Embryonic facial prominence (tissue), 1 donor: ENCODE data around the gene OR6S1.
"Not testable (repeated sequence)": the region's sequence is repeated elsewhere in the genome, so short reads cannot be mapped to it uniquely, and the experiment has no call there.

Experiments
- DNase-seq: peaks from one replicate; pipeline ENCODE4 v3.0.0-alpha.2; 2016; ENCODE audit errors: extremely low spot score

The OR6S1 gene

DNA sequence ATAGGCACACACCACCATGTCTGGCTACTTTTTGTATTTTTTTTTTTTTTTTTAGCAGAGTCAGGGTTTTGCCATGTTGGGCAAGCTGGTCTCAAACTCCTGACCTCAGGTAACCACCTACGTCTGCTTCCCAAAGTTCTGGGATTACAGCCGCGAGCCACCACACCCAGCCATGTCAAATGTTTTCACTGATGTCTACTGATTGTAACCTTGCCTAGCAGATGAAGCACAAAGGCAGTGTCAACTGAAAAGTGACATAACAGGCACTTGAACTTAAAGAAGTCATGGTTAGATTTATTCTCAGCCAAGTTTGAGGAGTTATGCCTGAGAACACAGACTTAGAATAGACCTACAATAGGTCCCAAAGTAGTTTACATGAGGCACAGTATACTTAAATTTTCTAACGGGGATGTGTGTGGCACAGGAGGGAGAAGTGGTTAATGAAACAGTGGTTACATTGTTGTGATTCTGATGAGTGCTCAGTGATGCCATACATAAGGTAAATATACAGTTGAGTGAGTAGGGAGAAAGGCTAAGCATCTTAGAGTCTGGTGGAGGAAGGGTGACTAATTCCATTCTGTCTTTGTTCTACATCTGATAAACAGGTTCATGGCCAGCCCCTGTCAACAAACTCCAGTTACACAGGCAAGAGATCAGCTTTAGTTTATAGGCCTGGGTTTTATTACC lies 30.2 kb upstream of the OR6S1 start:
- no peak for DNase-seq

DNA sequence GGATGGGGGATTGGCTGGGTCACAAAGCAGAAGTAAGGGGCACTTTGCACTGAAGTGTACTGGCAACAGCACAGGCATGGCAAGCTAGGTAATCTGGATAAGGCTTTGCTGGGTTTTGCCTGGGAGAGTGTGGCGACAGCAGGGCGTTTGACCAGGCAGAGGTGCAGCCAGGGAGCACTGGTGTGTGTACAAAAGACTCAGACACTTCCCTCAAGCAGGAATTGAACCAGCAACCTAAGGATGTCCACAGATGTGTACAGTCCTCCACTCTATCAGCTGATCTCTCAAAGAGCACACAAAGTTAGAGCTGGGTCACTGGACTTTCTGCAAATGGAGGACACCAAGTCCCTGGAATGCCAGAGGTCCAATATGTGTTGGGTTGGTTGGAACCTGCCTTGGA lies 27.5 kb upstream of the OR6S1 start:
- no peak for DNase-seq

DNA sequence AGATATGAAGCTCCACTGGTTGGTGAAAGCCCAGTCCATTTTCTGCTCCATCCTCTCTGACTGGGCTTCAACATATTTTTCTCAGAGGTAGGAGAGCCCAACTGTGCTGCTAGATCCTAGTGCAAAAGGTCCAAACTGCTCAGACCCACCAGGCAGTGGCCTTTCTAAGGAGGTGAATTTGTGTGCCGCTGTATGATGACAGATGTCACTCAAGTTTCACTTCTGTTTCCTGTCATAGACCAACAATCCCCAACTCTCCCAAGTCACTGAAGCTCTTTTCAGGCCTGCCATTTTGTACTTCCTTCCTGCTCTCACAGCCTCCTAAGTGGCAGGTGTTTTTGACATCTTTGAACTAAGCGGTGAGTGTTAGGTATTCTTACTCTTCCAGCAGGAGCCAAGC lies 26.5 kb upstream of the OR6S1 start:
- DNase-seq = no peak

DNA sequence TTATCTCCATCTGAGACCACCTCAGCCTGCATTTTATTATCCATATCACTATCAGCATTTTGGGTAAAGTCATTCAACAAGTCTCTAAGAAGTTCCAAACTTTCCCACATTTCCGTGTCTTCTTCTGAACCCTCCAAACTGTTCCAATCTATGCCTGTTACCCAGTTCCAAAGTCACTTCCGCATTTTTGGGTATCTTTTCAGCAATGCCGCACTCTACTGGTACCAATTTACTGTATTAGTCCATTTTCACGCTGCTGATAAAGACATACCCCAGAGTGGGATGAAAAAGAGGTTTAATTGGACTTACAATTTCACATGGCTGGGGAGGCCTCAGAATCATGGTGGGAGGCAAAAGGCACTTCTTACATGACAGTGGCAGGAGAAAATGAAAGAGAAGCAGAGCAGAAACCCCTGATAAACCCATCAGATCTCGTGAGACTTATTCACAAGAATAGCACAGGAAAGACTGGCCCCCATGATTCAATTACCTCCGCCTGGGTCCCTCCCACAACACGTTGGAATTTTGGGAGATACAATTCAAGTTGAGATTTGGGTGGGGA lies 25.0 kb upstream of the OR6S1 start:
- not testable (repeated sequence) for DNase-seq

DNA sequence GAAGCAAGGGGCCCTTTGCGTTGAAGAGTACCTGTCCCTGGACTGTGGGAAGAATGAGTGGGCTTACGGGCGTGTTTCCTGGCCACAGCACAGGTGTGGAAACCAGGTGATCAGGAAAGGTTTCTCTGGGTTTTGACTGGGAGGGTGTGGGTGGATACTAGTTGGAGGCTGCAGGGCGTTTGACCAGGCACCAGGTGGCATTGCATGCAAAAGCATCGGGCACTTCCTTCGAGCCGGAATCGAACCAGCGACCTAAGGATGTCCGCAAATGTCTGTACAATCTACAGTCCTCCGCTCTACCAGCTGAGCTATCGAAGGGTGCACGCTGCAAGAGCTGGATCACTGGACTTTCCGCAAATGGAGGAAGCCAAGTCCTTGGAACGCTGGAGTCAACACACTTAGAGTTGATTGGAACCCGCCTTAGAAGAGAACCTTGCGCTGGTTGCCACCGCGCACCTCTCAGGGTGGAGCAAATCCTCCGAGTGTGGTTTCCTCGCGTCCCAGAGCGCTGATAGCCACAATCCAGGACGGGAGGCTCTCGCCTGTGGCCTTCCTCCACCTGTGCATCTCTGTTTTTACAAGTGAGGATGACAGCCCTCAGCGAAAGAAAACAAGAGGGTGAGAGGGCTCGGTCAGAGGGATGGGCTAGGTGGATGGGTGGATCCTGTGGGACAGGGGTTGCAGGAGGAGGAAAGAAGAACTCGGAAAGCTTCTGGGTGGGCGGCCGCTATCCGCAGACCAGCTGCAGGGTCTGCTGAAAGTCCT lies 21.7 kb upstream of the OR6S1 start:
- no peak for DNase-seq

DNA sequence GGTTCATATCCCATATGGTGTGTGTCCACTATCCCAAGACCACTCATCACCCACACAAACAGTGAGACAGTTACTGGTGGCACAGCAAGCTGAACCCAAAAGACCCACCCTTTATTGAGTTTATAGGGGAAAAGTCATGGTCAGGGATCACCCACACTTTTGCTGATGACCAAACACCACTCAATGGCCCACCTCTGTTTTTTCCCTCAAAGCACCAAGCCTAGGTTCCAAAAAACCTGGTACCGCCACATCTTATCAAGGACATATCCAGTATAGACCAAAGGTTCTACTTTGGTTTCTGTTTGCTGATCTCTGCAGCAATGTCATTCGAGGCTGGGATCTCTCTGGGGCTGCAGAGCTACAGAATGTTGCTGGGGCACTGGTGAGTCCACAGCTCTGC lies 19.7 kb upstream of the OR6S1 start:
- DNase-seq = no peak

DNA sequence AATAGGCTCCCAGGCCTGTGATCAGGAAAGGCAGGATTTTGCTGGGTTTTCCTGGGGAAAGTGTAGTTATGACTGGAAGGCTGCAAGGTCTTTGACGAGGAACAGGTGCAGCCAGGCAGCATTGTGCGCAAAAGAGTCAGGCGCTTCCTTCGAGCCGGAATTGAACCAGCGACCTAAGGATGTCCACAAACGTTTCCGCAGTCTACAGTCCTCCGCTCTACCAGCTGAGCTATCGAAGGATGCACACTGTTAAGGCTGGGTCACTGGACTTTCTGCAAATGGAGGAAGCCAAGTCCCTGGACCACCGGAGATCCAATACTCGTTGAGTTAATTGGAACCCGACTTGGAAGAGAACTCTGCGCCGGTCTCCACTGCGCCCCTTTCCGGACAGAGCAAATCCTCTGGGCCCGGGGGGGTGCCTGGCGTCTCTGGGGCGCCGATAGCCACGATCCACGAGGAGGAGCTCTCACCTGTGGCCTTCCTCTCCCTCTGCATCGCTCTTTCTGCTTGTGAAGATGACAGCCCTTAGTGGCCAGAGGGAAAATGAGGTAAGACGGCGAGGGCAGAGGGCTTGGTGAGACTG lies 18.4 kb upstream of the OR6S1 start:
- DNase-seq = no peak

DNA sequence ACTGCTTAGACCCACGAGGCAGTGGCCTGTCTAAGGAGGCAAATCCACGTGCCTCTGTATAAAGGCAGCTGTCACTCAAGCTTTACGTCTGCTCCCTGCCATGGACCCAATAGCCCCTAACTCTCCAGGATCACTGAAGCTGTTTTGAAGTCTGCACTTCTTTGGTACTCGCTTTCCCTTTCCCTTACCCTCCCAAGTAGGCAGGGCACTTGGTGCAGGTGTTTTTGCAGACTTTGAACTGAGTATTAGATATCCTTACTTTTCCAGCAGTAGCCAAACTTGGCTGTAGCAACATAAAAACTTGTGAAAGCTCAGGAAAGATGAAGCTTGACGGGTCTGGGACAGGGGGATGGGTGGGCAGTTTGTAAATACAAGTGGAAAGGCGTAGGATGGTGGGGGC lies 17.8 kb upstream of the OR6S1 start:
- DNase-seq = no peak

DNA sequence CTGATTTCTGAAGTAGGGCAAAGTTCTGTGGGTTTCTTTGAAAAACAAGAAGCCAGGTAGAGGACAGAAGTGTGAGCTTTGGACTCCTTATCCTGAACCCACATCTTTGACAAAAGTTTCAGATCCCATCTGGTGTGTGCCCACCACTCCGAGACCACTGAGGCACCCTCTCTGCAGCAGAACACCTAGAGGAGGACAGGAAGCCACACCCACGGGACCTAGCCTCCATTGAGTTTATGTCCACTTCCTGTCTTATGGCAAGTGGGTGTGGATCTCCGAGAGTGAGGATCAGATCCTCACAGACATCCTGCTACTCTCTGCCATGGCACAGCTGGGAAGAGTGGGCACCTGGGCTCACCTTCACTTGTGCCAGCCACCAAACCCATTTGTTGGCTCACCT lies 16.8 kb upstream of the OR6S1 start:
- DNase-seq = no peak

DNA sequence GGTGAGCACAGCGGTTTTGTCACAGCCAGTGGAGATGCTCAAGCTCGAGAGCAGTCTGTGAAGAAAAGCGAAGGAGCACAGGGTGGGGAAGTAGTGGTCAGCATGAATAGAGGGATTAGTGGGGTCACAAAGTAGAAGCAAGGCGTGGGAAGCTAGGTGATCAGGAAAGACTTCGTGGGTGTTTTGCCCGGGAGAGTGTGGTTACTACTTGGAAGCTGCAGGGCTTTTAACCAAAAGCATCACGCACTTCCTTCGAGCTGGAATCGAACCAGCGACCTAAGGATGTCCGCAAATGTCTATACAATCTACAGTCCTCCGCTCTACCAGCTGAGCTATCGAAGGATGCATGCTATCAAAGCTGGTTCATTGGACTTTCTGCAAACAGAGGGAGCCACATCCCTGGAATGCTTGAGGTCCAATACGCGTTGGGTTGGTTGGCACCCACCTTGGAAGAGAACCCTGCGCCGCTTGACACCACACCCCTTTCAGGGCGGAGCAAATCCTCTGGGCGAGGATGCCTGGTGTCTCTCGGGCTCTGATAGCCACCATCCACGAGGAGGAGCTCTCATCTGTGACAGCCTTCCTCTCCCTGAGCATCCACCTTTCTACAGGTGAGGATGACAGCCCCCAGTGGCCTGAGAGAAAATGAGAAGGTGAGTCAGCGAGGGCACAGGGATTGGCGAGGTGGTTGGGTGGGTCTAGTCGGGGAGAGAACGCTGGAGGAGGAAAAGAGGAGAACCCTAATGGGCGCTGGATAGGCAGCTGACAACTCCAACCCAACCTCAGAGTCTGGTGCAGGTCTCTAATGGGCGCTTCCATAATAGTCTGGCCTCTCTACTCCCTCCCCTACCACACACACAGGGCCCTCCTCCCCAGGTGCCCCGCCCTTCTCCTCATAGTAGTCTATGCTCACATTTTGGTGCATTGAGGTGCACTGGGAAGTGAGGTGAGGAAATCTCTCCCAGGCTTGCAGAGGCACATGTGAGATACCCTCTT lies 16.0 kb upstream of the OR6S1 start:
- no peak for DNase-seq

DNA sequence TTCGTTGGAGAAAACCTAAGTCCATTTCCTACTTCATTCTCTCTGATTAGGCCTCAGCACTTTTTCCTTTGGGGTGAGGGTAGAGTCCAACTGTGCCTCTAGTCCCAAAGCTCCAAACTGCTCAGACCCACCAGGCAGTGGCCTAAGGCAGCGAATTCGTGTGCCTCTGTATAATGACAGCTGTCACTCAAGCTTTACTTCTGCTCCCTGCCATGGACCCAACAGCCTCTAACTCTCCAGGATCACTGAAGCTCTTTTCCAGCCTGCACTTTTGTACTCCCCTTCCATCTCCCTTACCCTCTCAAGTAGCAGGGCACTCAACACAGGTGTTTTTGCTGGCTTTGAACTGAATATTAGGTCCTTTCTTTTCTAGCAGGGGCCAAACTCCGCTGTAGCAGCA lies 14.8 kb upstream of the OR6S1 start:
- no peak for DNase-seq

DNA sequence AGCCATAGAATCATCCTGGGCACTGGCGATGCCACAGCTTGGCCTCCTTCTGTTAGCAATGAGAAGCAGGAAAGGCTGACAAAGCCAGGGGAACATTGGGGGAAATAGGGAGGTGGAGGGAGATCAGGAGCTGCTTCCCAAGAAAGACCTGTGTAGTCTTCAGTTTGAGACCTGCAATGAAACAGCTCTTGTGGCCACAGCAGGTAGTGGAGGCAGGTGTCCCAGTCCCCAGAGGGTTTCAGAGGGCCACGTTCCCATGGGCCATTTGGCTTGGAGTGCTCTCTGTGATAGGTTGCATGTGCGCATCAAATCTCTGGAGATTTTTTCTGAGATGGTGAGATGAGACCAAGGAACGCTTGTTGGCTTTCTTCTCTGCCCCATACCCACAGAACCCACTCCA lies 14.4 kb upstream of the OR6S1 start:
- no peak for DNase-seq

DNA sequence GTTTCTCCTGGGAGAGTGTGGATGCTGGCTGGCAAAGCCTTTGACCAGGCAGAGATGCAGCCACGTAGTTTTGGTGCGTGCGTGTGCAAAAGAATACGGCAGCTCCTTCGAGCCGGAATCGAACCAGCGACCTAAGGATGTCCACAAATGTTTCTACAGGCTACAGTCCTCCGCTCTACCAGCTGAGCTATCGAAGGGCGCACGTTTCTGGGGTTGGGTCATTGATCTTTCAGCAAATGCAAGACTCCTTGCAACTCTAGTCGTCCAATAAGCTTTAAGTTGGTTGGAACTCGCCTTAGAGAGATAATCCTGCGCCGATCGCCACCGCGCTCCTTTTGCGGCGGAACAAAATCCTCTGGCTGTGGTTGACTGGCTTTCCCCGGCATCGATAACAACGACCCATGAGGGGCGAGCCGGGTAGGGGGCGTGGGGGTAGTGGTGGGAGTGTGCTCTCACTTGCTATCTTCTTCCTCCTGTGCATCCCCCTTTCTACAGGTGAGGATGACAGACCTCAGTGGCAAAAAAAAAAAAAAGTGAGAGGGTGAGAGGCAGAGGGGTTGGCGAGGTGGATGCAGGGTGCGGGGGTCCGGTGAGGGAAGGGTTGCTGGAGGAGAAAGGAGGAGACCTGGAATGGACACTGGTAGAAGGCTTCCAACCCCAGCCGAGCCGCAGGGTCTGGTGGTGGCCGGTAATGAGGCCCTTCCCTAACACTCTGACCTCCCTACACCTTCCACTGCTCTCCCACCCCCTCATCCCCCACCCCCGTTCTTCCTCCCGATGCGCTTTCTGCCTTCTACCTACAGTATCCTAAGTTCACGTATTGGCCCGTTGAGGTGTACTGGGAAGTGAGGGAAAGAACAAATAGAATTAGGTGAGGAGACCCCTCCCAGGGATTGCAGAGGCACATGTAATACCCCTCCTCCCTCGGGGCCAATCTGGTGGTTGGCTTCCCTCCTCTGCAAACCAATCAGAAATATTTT lies 11.8 kb upstream of the OR6S1 start:
- DNase-seq = no peak

DNA sequence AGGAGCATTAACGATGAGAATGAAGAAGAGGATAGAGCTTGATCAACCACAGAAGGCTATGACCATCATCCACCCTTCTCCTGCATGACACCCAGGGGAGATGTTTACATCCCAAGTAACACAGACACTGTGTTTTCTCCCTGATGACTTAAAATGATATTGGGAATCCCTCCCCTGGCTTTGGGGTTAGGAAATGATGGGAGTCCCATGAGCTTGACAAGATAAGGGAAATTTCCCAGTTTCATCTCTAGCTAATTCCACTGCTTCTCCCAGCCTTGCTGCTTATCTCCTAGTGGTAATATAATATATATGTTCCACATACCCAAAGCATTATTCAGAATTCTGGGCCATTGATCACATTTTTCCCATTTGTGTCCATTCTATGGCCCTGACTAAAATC lies 4.0 kb upstream of the OR6S1 start:
- DNase-seq = no peak

DNA sequence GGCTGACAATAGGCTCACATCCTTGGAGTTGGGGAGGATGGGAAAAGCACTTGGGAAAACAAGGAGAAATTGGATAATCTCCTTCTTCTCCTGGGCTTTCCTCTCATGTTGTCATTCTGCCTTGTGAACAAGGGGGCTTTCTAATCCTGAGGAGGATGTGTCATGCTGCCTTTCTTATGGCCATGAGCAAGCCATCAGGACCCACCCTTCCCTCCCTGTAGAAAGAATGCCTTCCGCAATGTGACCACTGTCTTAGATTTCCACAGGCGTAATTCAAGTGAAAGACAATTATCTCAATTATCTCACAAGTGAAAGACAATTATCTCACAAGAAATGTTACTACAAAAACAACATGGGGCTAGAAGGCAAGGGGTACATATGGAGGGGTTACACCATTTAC lies 3.0 kb upstream of the OR6S1 start:
- no peak for DNase-seq

DNA sequence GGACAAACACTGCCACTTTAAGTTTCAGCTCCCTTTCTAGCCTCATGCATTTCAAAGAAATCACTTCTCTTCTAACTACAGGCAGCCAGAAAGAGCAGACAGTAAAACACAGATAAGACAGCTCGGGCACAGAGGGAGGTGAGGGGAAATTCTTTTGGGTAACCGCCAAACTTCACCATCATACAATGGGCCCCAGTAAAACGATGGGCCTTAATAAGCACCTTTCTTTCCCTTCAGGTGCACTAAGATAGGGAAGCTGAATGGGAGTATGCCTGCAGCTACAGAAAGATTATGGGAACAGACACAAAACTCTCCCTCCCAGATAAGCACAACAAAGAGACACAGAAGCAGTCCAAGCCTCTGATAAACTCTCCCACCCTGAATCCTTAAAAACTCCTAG lies 1.3 kb upstream of the OR6S1 start:
- DNase-seq = not testable (repeated sequence)

DNA sequence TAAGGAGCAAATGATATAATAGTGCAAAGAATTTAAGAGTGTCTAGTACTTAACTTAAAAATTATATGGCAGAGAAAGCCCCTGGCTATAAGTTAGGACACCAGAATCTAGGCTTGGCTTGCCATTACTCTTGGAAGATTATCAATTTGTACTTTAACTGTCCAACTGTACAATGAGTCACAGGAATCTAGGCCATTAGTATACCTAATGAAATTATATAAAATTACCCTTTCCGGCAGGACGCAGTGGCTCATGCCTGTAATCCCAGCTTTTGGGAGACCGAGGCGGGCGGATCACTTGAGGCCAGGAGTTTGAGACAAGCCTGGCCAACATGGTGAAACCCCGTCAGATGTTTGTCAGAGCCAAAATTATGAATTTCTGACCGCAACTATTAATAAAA lies 691 bp upstream of the OR6S1 start:
- no peak for DNase-seq

DNA sequence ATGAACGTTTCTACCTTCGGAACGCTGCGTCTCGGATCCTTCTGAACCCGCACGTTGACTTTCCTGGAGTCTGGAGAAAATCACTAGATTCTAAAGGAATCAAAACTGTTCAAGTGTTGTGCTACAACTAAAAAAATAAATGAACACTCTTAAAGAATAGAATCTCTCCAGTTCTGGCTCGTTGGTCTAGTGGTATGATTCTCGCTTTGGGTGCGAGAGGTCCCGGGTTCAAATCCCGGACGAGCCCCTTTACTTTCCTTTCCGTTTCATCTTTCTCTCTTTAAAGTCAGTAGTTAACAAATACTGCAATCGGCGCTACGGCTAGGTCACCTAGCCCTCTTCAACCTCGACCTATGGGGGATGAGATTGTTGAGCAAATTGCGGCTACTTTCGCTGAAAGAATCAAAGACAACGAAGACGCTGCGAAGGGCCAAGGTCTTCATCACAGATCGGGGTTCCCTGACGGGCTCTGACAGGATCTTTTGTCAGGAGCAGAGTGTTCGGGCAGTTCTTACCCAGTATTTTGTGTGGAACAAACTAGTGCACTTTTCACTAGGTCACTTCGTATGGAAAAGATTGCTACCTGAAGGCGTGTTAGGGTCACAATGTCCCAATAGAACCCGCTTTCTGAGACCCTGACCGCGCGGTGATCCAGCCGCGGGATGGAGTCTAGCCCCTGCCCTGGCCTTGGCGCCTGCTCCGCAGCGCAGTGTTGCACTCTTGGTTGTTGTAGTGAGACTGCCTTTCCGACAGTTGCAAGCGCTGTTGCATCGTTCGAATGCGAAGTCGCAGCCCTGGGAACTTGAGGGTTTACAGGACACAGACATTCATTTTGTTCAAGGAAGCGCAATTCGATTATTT lies 8.4 kb downstream of the OR6S1 start:
- DNase-seq = no peak

DNA sequence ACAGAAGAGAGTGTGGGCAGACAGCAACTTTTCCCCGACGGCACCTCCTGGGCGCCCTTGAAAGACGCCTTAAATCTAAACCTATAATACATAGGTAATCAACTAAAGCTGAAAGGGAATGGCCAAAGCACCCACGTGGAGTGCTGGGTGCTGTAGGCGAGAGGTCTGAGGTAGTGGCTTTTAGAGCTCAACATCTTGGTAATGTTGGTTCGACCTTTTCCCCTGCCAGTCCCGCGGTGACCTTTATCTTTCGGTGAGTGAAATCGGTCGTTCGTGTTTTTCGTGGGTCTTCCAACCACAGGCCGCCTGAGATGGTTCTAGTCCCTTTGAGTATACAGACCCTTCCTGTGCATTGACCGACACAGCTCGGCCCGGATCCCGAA lies 9.1 kb downstream of the OR6S1 start:
- no peak for DNase-seq
